H1 (cell line): ENCODE measurements around the gene S100PBP. TPM values are rescaled to one million over a fixed set of nuclear protein-coding genes. Genes with fewer than 3 reads are reported as not detected.

Source experiments
- CBX8 ChIP-seq: fragments of 300-800, 300-1000 bp; sonication (generic); IDR thresholded peaks from 2 replicates; pipeline ENCODE4 v1.7.1; 2016; ENCODE audit warnings: low read depth, low read length, borderline replicate concordance
- polyA plus RNA-seq, 7 experiments: library from polyadenylated mRNA; depleted of rRNA in 3 of 7; stranded (reverse) in 5 of 7; unstranded in 2 of 7; fragments of >200 nt in 5 of 7; fragments of 200-250 nt in 2 of 7; gene quantifications; 1 replicate in 5 of 7; 2 replicates in 1 of 7; 4 replicates in 1 of 7; pipeline versions ENCODE4 v1.2.1 to v1.2.3, GENCODE V29; 2011 to 2013; ENCODE audit warnings: missing spikeins in 2 of 7, mixed read lengths in 2 of 7
- total RNA-seq: library from RNA; stranded (reverse); fragmentation: NEBNext Ultra II Directional; extraction: Animal tissue kit (Norgen Biotek cat#: 25700); gene quantifications from 2 replicates; pipeline ENCODE4 v1.2.1, GENCODE V29; 2021

S100PBP gene
- total and polyA plus RNA-seq, 2 of the 8 experiments (the other 6 are each of a cell fraction or from before 2014, with no cell fraction given): 43.8 to 68.3 TPM

- TF ChIP-seq CBX8: no peak
Measured at GRCh38 chr1:32898056-32898455, 80.6 kb downstream of the S100PBP start (continued).
